Keratinocyte (primary cell): ENCODE data around the gene MCAM. TPM values are rescaled to one million over a fixed set of nuclear protein-coding genes. Genes with fewer than 3 reads are reported as not detected.

ENCODE experiments used
- DNase-seq: peaks from one replicate; pipeline ENCODE4 v3.0.0-alpha.2; 2011; ENCODE audit warnings: low read depth, missing footprints, low spot score
- FAIRE-seq: peaks from 2 replicates; lab custom pipeline; 2011; peaks lifted over from hg19 to GRCh38; lab: Jason Lieb, UNC
- H2AFZ ChIP-seq: 2 replicates; pipeline ENCODE4 v1.6.0; 2012; ENCODE audit warnings: low read length, control low read depth, inconsistent platforms; ENCODE audit not compliant: control insufficient read depth
- H3K27ac ChIP-seq: 2 replicates; pipeline ENCODE4 v1.5.1; 2011; ENCODE audit warnings: low read length; ENCODE audit not compliant: control insufficient read depth, insufficient read depth
- H3K27me3 ChIP-seq: 3 replicates; pipeline ENCODE4 v1.6.0; 2011; ENCODE audit warnings: low read length; ENCODE audit not compliant: control insufficient read depth, insufficient read depth; ENCODE audit errors: extremely low read depth
- H3K36me3 ChIP-seq, 2 experiments: 2 replicates in 1 of 2; 3 replicates in 1 of 2; pipeline ENCODE4 v1.5.1; 2011; ENCODE audit warnings: low read length in 2 of 2, mild to moderate bottlenecking in 1 of 2; ENCODE audit not compliant: control insufficient read depth in 2 of 2, insufficient read depth in 2 of 2; ENCODE audit errors: extremely low read depth in 1 of 2
- H3K4me1 ChIP-seq: 3 replicates; pipeline ENCODE4 v1.5.1; 2011; ENCODE audit warnings: low read length; ENCODE audit not compliant: control insufficient read depth, insufficient read depth; ENCODE audit errors: extremely low read depth
- H3K4me2 ChIP-seq: 3 replicates; pipeline ENCODE4 v1.6.0; 2011; ENCODE audit warnings: low read depth, low read length; ENCODE audit not compliant: control insufficient read depth, insufficient read depth; ENCODE audit errors: extremely low read depth
- H3K4me3 ChIP-seq, 3 experiments: fragments of 200-600 bp in 1 of 3; sonication (generic) in 1 of 3; 2 replicates in 2 of 3; 3 replicates in 1 of 3; pipeline ENCODE4 v1.5.1; 2011 to 2016; ENCODE audit warnings: low read length in 3 of 3, mild to moderate bottlenecking in 3 of 3, control low read depth in 2 of 3, inconsistent platforms in 1 of 3, low read depth in 1 of 3, mixed read lengths in 1 of 3, mixed run types in 1 of 3, moderate library complexity in 1 of 3; ENCODE audit not compliant: control insufficient read depth in 2 of 3, insufficient read depth in 2 of 3; ENCODE audit errors: extremely low read depth in 1 of 3
- H3K79me2 ChIP-seq: 2 replicates; pipeline ENCODE4 v1.6.0; 2012; ENCODE audit warnings: low read length; ENCODE audit not compliant: control insufficient read depth, insufficient read depth
- H3K9ac ChIP-seq: 3 replicates; pipeline ENCODE4 v1.6.0; 2011; ENCODE audit warnings: low read length; ENCODE audit not compliant: control insufficient read depth, insufficient read depth; ENCODE audit errors: extremely low read depth
- H3K9me1 ChIP-seq: 3 replicates; pipeline ENCODE4 v1.6.0; 2011; ENCODE audit warnings: low read length; ENCODE audit not compliant: control insufficient read depth, insufficient read depth; ENCODE audit errors: extremely low read depth
- H3K9me3 ChIP-seq: 2 replicates; pipeline ENCODE4 v1.5.1; 2012; ENCODE audit warnings: low read depth, low read length; ENCODE audit not compliant: control insufficient read depth
- H4K20me1 ChIP-seq: 3 replicates; pipeline ENCODE4 v1.6.0; 2011; ENCODE audit warnings: low read length; ENCODE audit not compliant: control insufficient read depth, insufficient read depth; ENCODE audit errors: extremely low read depth
- CTCF ChIP-seq, 3 experiments: IDR thresholded peaks in 1 of 3; conservative IDR thresholded peaks in 1 of 3; optimal IDR thresholded peaks in 1 of 3; 2 replicates in 2 of 3; 3 replicates in 1 of 3; pipeline versions ENCODE3 to v1.5.1; 2011; ENCODE audit warnings: low read length in 3 of 3, mild to moderate bottlenecking in 3 of 3, moderate library complexity in 2 of 3, control low read depth in 1 of 3, inconsistent platforms in 1 of 3; ENCODE audit not compliant: insufficient read depth in 2 of 3; ENCODE audit errors: extremely low read depth in 1 of 3
- EZH2 ChIP-seq: IDR thresholded peaks from one replicate; pipeline ENCODE4 v1.6.1; 2012; ENCODE audit warnings: inconsistent platforms, mild to moderate bottlenecking, low read length, moderate library complexity
- dilution Hi-C: fragments of 300-500 bp; cut with MboI; formaldehyde crosslinking; loops from one replicate; pipeline ENCODE4 v1.7.0; 2020; ENCODE audit warnings: low sequenced_read_pairs; ENCODE audit not compliant: extremely low pct_ligation_motif_present
- polyA plus RNA-seq, 5 experiments: library from polyadenylated mRNA; depleted of rRNA in 3 of 5; stranded (reverse) in 3 of 5; stranded (forward) in 1 of 5; unstranded in 1 of 5; fragments of >200 nt; gene quantifications; 1 replicate in 1 of 5; 2 replicates in 3 of 5; 3 replicates in 1 of 5; pipeline versions ENCODE4 v1.2.1 to v1.2.3, GENCODE V29; 2011 to 2012; ENCODE audit warnings: missing spikeins in 2 of 5, low read depth in 1 of 5, low replicate concordance in 1 of 5

MCAM gene
- polyA plus RNA-seq, 1 donor (not counting 4 experiments of a cell fraction or from before 2014, with no cell fraction given) = 8.5 TPM

DNA sequence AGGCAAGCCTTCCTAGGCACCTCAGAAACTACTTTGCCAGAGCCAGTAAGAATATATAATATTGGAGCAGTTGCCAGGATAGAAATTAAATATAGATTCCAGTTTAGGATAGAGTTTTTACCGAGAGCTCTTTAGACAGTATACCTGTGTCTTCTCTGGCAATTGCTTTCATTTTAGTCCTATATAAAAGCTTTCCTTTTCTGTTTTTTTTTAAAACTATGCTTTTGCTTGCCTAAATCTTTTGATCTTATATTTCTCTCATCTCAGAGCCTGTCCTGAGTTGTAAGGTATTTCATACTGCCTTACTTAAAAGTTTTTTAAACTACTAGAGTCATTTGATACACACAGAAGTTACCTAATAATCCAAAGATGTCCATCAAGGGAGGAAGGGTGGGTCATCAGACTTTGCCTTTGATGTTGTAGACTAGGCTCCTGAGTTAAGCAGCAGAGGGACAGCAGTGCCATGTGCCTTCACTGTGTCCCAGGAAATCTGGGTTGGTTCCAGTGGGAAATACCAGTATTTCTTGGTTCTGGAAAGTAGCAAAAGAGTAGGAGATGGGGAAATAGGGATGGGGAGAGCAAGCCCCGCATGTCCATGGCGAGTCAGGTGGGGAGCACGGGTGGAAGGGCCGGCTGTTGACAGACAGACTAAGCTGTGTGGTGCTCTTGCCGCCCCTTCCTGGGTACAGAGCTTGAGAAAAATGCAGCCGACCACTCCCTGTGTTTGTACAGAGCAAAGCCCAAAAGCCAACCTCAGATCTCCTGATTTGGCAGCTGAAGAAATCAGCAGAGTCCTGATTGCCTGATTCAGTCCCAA is 11.2 kb downstream of the MCAM start:
- dilution Hi-C loops = no loop called here
- H3K27me3 ChIP-seq = no peaks in the 10 kb centered on the region
- peaks cover 16% of the 10 kb centered on the region for H3K4me1 ChIP-seq
- peaks cover 31 to 48% of the 10 kb centered on the region in 2 experiments for H3K36me3 ChIP-seq
- DNase-seq (no peak), FAIRE-seq (no peak)
- no peaks in the 10 kb centered on the region for H3K9me3 ChIP-seq
- H3K4me2 ChIP-seq = no peak overlapping the region
- no peaks in the 10 kb centered on the region for H4K20me1 ChIP-seq
- no peak overlapping the region for H3K4me3 ChIP-seq
- no peak overlapping the region for H2AFZ ChIP-seq
- TF ChIP-seq EZH2 (no peak), CTCF (optimal IDR thresholded peaks at IDR 0.05 in 1 of 3, IDR thresholded peaks at IDR 0.05 in 1 of 3, conservative IDR thresholded peaks at IDR 0.05 in 1 of 3; ENCODE audit: extremely low read depth in 1 of 3, insufficient read depth in 2 of 3, low read length in 3 of 3) (no peak)
- no peak overlapping the region for H3K27ac ChIP-seq
- no peaks in the 10 kb centered on the region for H3K79me2 ChIP-seq
- no peak overlapping the region for H3K9ac ChIP-seq
- H3K9me1 ChIP-seq = peaks cover under 1% of the 10 kb centered on the region

GRCh38 chr11:119303227-119303718 is 13.7 kb downstream of the MCAM start:
- Histone ChIP-seq H3K9ac (no peak overlapping the region), H3K4me2 (no peak overlapping the region), H3K9me3 (no peaks in the 10 kb centered on the region), H3K4me3 (no peak overlapping the region), H3K27me3 (no peaks in the 10 kb centered on the region), H3K79me2 (no peaks in the 10 kb centered on the region), H2AFZ (no peak overlapping the region), H3K27ac (no peak overlapping the region), H3K9me1 (no peaks in the 10 kb centered on the region), H3K4me1 (peaks cover 8% of the 10 kb centered on the region), H3K36me3 (peaks cover 34 to 63% of the 10 kb centered on the region in 2 experiments), H4K20me1 (no peaks in the 10 kb centered on the region)
- dilution Hi-C loops = no loop called here
- no peak for DNase-seq
- TF ChIP-seq CTCF (optimal IDR thresholded peaks at IDR 0.05 in 1 of 3, IDR thresholded peaks at IDR 0.05 in 1 of 3, conservative IDR thresholded peaks at IDR 0.05 in 1 of 3; ENCODE audit: extremely low read depth in 1 of 3, insufficient read depth in 2 of 3, low read length in 3 of 3) (no peak), EZH2 (no peak)
- FAIRE-seq = no peak
